ENCODE data around the gene XAGE5.
"Not testable (repeated sequence)": the region's sequence is repeated elsewhere in the genome, so short reads cannot be mapped to it uniquely, and the experiment has no call there.

XAGE5 gene

DNA sequence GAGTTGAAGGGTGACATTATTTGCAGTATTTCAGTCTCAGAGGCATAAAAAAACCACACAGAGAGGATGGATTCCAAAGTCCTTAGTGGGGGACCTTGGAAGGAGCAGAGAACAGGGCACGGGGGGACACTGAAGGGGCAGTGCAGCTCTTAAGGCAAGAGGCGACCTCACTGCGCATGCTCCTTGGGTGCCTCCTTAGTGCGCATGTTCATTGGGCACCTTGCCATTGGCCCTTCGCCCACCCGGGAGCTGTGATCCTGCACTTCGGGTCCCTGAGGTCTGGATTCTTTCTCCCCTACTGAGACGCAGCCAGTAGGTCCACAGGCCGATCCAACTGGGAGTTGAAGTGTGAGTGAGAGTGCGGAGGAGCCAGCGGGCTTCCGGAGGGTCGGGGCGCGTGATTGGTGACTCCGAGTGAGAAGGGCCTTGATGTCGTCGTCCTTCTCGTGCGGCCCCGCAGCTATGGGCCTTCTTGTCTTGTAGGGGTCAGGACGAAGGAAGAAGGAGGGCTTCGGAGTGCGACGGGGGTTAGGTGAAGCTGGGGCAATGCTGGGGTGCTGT lies at the start of gene XAGE5:
TSS of gene XAGE5 (plus strand) at position 223 of the 561 bp plus-strand sequence. CDS start 1,280 bp downstream, outside the sequence.
- DNase-seq (ENCODE audit: low read depth): no peak

- DNase-seq (ENCODE audit: low read depth): not testable (repeated sequence)
These were observed 45.1 kb upstream of the XAGE5 start for GRCh38 chrX:52765983-52766382.

GRCh38 chrX:52773504-52773903 lies 37.6 kb upstream of the XAGE5 start:
- not testable (repeated sequence) for DNase-seq (ENCODE audit: low read depth)

GRCh38 chrX:52797327-52797726 lies 13.8 kb upstream of the XAGE5 start, which contains the start of gene SPANXN5:
Gene SPANXN5 (minus strand): TSS chrX:52797427. CDS start chrX:52797348, 79 bp downstream.
- not testable (repeated sequence) for DNase-seq (ENCODE audit: low read depth)

DNA sequence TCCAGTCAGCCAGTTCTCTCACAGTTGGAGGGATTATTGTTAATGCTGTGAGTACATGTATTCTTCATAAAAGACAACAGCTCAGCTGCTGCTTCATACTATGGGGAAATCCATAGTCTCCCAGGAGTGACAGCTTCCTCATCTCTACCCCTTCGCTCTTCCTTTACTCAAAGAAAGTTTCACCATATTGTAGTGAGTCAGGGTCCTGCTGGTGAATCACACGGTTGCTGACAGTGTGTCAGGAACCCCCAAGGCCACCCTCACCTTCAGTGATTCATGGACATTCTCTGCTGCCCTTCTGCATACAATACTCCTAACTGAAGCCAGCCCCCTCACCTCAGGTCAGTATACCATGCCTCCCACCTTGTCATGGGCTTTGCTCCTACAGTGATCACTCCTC lies 6.2 kb upstream of the XAGE5 start:
- not testable (repeated sequence) for DNase-seq (ENCODE audit: low read depth)

DNA sequence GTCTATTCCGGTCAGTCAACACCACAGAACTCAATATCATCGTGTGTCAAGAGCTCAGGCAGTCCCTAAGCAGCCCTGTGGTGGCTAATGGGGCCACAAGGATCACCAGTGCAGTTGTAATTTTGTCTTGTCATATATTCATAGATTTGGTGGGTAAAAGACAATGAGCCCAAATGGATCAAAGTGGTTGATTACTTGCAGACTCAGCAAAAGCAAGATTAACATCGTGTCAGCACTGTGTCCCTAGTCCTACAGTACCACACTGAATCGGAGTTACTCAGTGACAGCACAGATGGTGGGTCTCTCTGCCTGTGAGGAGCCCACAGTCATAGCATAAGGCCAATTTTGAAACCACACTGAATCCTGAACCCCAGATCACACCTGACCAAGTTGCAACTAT lies 8.7 kb downstream of the XAGE5 start:
- DNase-seq (ENCODE audit: low read depth): no peak

DNA sequence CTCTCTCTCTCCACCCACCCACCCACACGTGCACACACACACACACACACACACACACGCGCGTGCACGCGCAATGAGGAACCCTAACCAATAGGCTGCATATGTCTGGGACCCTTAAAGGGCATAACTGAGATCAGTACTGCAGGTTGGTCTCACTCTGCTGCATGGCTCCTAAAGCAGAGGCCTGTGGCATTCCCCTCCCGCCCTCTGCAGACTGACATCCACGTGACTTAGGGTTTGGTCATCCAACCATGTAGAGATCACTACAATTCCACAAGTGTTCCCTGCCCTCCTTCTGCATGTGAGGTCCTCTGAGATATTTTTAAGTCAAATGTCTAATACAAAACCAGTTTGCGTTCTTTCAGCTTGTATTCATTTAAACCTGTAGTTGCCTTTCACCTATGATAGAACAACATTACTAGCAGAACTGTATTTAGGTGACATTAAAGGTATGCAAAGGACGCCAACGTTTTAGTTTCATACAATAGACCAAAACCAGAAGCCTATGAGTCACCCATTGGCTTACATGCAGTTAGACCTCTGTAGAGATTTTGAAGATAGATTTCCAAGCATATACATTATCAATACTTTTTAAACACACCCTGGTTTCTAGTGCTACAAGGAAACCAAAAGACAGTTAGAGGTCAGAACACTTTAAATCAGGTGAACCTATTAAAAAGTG lies 10.1 kb downstream of the XAGE5 start:
- no peak for DNase-seq (ENCODE audit: low read depth)

- DNase-seq (ENCODE audit: low read depth): no peak
These were observed 13.5 kb downstream of the XAGE5 start for GRCh38 chrX:52824608-52825007.

- DNase-seq (ENCODE audit: low read depth): no peak
These were observed 19.5 kb downstream of the XAGE5 start for GRCh38 chrX:52830551-52830950.

- no peak for DNase-seq (ENCODE audit: low read depth)
These were observed 28.1 kb downstream of the XAGE5 start for GRCh38 chrX:52839137-52839536.

- DNase-seq (ENCODE audit: low read depth): not testable (repeated sequence)
These were observed 32.5 kb downstream of the XAGE5 start for GRCh38 chrX:52843619-52844018.

DNA sequence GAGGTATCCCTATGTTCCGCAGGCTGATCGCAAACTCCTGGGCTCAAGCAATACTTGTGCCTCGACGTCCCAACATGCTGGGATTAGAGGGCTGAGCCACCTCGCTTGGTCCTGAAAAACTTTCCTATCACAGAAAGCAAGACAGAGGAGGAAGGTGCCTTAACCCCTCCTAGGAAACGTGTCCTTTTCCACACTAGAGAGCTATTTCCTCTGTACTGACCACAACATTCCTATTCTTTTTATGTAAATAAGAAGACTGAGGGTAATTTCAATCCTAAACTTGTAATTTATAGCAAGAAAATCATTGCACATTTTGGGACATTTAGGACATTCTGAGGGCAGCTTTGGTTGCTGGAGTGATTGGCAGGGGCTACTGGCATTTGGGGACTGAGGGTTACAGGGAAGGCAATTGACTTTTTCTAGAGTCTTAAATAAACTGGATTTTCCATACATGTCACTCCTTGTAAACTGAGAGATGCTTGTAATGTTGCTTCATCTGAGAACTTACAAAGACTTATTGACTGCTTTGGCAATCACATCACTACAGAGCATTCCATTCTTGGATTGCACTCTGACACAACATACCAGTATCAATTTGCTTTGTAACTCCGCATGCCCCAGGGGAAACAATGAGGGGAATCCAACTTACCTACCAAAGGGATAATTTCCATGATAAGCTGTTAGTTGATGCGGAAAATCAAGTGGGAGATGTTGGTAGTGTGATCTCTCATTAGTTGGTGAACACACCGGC lies 41.2 kb downstream of the XAGE5 start:
- DNase-seq (ENCODE audit: low read depth): no peak

GRCh38 chrX:52856991-52857525 lies 46.0 kb downstream of the XAGE5 start:
- not testable (repeated sequence) for DNase-seq (ENCODE audit: low read depth)

GRCh38 chrX:52865343-52865998 lies 54.4 kb downstream of the XAGE5 start:
- DNase-seq (ENCODE audit: low read depth): no peak
